ENCODE measurements around the gene RAB30. TPM values are rescaled to one million over a fixed set of nuclear protein-coding genes. Genes with fewer than 3 reads are reported as not detected.

The RAB30 gene
- polyA plus RNA-seq, 1 experiment: 14.0 TPM

DNA sequence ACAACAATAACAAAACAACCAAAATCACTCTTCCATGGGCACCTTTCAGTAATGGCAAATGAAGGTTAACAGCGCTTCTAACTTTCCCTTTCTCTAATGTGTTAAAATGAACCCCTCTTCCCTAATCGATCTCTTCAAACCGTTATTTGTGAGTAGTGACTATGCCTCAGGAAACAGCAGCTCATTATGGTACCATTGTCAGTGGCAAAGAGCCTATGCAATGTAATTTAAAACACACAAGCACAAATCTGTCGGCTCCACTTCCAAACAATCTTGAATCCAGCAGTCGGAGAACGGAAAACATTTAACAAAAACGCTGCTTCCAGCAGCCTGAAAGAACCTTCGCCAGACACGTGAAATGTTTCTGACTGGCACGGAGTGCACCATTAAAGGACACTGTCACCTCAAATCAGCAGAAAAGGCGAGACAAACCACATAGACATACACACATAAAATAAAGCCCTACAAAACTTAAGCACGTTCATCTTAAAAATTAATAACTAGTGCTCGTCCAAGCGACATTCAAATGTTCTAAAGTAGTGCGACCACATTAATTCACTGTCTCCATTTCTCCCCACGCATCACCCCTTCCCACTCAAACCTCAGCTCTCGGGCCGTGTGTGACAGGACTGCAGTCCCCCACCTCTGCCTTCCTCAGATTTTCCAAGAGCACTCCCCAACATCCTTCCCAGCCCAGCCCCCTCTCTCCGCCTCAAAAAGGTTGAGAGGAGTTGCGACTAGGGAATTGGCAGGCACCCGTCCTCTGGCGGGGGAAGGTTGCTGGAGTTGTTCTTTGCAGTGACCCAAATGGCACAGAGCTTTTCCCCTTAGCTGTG lies 748 bp downstream of the RAB30 start:
- DNase-seq (ENCODE audit: low read depth): no peak
- TF ChIP-seq, protein P1, sequence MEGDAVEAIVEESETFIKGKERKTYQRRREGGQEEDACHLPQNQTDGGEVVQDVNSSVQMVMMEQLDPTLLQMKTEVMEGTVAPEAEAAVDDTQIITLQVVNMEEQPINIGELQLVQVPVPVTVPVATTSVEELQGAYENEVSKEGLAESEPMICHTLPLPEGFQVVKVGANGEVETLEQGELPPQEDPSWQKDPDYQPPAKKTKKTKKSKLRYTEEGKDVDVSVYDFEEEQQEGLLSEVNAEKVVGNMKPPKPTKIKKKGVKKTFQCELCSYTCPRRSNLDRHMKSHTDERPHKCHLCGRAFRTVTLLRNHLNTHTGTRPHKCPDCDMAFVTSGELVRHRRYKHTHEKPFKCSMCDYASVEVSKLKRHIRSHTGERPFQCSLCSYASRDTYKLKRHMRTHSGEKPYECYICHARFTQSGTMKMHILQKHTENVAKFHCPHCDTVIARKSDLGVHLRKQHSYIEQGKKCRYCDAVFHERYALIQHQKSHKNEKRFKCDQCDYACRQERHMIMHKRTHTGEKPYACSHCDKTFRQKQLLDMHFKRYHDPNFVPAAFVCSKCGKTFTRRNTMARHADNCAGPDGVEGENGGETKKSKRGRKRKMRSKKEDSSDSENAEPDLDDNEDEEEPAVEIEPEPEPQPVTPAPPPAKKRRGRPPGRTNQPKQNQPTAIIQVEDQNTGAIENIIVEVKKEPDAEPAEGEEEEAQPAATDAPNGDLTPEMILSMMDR (IDR thresholded peaks at IDR 0.05; ENCODE audit: insufficient read depth, low read depth, low read length): no peak
- CTCF ChIA-PET: interaction anchor here (0.7 to 1.8 kb wide), 3 partner anchors 13 to 162 kb away, joined by 3 to 5 read pairs (median 4); no protein-coding TSS in a partner anchor

DNA sequence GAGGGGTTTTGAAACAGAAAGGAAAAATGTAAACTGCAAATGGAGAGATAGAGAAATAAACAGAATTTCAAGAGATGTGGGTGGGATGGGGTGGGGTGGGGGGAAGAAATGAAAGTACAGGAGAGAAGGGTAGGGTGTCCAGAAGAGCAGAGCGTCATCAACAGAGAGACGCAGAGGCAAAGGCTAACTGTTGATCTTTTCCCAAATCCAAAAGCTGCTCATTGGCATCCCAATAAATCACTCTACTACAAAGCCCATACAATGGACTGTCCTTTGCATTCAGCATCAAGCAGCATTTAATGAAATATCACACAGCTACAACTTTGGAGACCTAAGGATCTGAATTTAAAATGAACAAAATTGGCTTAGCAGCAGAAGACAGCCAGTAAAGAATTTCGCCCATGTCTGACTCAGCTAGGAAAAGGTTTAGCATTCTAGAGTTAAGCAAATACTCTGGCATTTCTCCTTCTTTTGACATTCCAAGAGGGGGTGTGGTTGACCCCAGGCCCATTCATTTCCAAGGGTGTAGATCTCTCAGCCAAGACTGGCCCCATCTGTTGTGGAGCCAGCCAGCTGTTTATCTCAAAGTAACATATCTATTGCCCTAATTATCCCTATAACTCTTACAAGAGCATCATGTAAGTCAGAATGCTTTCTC lies 1.5 kb downstream of the RAB30 start:
- Histone ChIP-seq H3K36me3 (ENCODE audit: control insufficient read depth, insufficient read depth, low read length) (no peaks in the 10 kb centered on the region; the same call in 1 of the 2 replicates), H3K4me3 (ENCODE audit: low read depth, low read length) (peak overlapping the region; percentile 79), H3K27me3 (ENCODE audit: control insufficient read depth, insufficient read depth, low read length) (no peaks in the 10 kb centered on the region)
- DNase-seq (ENCODE audit: low read depth): no peak
- ChIA-PET POLR2A (no interaction called here), CTCF (interaction anchor here (1.0 to 1.8 kb wide), 2 partner anchors 12 to 162 kb away, joined by 4 to 5 read pairs; no protein-coding TSS in a partner anchor)
- TF ChIP-seq, protein P1 (IDR thresholded peaks at IDR 0.05; ENCODE audit: insufficient read depth, low read depth, low read length): no peak

More for the DNA sequence above, 748 bp downstream of the RAB30 start:
- POLR2A ChIA-PET: interaction anchor here (0.6 to 1.5 kb wide), 5 partner anchors 11 to 171 kb away, joined by 3 to 11 read pairs (median 4); partner anchors contain the start of gene PRCP
- Histone ChIP-seq H3K4me3 (ENCODE audit: low read depth, low read length) (peak overlapping the region; percentile 79), H3K36me3 (ENCODE audit: control insufficient read depth, insufficient read depth, low read length) (no peaks in the 10 kb centered on the region; the same call in 1 of the 2 replicates), H3K27me3 (ENCODE audit: control insufficient read depth, insufficient read depth, low read length) (no peaks in the 10 kb centered on the region)

DNA sequence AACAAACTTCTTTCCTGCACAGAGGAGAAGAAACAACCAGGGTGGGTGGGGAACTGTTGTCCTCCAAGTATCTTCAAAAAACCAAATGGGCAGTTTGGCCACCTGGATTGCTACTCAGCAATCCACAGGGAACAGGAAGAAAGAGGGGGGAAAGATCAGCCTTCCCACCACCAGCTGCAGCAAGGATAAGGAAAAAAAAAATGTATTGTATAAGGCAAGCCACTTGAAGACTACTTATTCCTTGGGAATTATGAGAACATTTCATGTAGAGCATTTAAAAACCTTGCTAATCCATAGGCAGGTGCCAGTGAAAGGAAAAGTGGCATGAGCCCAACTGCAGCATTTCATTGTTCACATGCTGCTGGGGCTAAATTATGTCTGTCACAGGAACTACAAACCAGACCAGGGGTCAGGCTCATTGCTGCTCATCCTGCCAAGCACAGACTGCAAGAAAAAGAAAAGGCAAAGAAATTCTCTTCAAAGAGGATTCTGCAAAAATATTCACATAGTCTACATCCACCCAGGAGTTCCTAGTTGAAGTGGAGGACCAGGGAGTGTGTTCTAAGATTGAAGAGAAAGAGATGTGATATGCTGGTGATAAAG lies 2.2 kb downstream of the RAB30 start:
- no peaks in the 10 kb centered on the region for H3K27me3 ChIP-seq (ENCODE audit: control insufficient read depth, insufficient read depth, low read length)
- no peaks in the 10 kb centered on the region; the same call in 1 of the 2 replicates for H3K36me3 ChIP-seq (ENCODE audit: control insufficient read depth, insufficient read depth, low read length)
- peak overlapping the region; percentile 79 for H3K4me3 ChIP-seq (ENCODE audit: low read depth, low read length)
- TF ChIP-seq, protein P1 (IDR thresholded peaks at IDR 0.05; ENCODE audit: insufficient read depth, low read depth, low read length): no peak
- POLR2A ChIA-PET: no interaction called here
- DNase-seq (ENCODE audit: low read depth): no peak
- CTCF ChIA-PET: interaction anchor here (1.0 to 1.8 kb wide), 2 partner anchors 12 to 161 kb away, joined by 4 to 5 read pairs; no protein-coding TSS in a partner anchor

DNA sequence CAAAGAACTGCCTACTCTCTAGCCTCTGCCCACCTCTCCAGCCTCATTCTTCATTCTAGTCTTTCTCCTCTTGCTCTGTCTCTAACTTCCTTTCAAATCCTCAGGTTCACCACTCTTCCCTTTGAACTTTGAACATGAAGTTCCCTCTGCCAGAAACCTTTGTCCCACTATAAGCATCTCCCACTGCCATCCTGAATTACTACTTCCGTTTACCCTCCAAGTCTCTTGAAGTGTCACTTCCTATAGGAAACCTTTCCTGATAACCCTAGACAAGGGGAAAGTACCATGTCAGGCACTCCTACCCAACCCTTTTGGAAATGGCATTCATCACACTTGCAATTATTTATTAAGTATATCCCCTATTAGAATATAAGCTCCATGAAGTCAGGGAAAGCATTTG lies 3.1 kb downstream of the RAB30 start:
- DNase-seq (ENCODE audit: low read depth): no peak
- Histone ChIP-seq H3K36me3 (ENCODE audit: control insufficient read depth, insufficient read depth, low read length) (no peaks in the 10 kb centered on the region; the same call in 1 of the 2 replicates), H3K4me3 (ENCODE audit: low read depth, low read length) (no peak overlapping the region), H3K27me3 (ENCODE audit: control insufficient read depth, insufficient read depth, low read length) (no peaks in the 10 kb centered on the region)
- ChIA-PET POLR2A (no interaction called here), CTCF (no interaction called here)
- TF ChIP-seq, protein P1 (IDR thresholded peaks at IDR 0.05; ENCODE audit: insufficient read depth, low read depth, low read length): no peak
